ENCODE data around the gene EPM2A.
"Not testable (repeated sequence)": the region's sequence is repeated elsewhere in the genome, so short reads cannot be mapped to it uniquely, and the experiment has no call there.

EPM2A gene

DNA sequence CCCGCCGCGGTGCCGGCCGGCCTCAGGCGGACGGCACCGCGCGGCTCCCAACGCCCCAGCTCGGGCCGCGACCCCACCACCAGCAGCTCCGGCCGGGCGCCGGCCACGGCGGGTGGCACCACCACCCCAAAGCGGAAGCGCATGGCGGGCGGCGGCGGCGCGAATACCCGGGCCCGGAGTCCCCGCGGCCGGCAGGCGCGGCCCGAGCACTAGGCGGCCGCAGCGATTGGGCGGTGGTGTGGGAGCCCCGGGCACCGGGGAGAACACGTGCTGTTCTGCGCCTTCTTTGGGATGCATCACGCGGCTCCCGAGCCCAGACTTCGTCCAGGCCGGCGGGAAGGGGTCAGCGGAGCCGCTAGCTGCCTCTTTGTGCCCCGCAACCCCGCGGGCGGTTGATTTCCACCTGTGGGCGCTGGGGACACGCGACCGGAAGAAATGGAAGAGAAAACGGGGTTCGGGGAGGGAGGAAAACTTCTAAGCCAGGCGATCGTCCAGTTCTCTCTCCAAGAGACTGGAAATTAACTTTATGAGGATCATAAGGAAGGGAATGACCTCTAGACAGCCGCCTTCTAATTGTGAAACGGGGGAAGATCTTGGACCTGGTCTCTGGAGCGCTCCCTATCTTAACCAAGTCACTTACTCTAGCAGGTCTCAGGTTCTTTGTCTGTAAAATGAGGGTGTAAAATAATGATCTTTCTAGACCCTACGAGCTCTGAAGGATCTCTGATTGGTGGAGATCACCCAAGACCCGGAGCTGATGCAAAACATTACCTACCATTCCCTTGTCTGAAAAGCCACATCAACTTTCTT, at the start of gene EPM2A:
Gene EPM2A (minus strand): TSS at position 165 of the 810 bp plus-strand sequence. CDS start 22 bp downstream, at position 143.
- peak; percentile 55 for DNase-seq

GRCh38 chr6:145784683-145785082, 49.4 kb upstream of the EPM2A start:
- DNase-seq: no peak

- DNase-seq: no peak
Observed at GRCh38 chr6:145783796-145784195, 48.5 kb upstream of the EPM2A start.

DNA sequence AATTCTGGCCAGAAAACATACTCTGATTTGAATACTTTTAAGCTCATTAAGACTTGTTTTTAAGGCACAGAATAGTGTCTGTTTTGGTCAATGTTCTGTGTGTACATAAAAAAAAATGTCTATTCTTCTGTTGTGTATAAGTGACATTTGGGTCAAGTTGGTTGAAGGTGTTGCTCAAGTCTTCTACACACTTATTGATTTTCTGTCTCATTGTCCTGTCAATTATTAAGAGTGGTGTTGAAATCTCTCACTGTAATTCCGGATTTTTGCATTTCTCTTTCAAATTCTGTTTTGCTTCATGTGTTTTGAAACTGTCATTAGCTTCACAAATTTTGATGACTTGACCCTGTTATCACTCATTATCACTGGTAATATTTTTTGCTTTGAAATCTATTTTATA, 37.5 kb upstream of the EPM2A start:
- DNase-seq: no peak

GRCh38 chr6:145765449-145765848, 30.1 kb upstream of the EPM2A start:
- no peak for DNase-seq

DNA sequence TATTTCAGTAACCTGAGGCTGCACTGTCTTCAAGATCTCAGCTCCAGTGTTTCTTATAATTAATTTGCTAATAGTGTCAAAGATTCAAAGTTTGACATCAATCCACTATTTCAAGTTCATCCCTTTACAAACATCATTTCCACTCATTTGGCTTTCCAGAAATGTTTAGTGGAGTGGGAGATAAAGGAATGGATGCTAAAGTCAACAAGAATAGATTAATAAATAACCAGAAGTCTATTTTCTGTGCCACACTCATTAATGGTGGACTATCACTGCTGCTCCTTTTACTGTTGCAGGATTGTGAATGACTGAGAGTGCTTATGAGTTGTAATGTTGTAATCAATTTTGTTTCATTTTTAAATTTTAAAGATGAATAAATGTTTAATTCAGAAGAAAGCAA, 28.4 kb upstream of the EPM2A start:
- no peak for DNase-seq

DNA sequence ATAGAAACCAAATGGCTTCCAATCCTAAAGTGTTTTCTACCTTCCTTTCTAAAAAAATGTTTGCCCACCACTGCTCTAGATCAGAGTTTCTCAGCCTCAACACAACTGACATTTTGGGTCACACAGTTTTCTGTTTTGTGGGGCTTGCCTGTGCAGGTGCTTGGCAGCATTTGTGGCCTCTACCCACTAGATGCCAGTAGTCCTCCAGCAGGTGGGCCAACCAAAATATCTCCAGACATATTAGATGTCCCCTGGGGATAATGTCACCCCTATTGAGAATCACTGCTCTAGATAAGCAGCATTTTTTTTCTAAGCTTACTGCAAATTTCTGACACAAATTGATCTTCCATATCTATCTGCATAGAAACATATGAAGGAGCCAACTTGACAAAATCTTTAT, 26.3 kb upstream of the EPM2A start:
- DNase-seq: no peak

- no peak for DNase-seq
Observed at GRCh38 chr6:145758113-145758512, 22.8 kb upstream of the EPM2A start.

DNA sequence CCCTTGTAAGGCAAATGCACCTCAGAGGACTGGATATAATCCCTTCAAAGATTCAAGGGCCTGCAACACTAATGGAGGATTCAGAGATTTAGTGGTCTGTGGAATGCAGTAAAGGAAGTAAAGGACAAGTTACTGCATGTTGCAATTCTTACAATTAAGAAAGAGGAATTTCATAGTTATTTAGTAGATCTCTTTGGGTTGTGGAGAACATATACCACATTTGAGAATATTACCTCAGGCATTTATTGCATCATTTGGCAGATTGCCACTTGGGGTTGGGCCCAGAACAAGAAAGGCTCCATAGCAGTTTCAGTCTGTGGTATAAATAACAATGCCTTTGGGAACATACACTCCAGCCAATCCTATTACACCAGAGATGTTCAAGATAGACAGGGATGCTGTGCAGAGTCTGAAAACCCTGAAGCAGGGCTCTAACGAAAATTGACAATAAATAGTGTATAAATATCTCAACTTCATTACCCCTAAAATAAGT, 20.9 kb upstream of the EPM2A start:
- no peak for DNase-seq

GRCh38 chr6:145755682-145756081, 20.4 kb upstream of the EPM2A start:
- no peak for DNase-seq

GRCh38 chr6:145752638-145753037, 17.3 kb upstream of the EPM2A start:
- DNase-seq: no peak

DNA sequence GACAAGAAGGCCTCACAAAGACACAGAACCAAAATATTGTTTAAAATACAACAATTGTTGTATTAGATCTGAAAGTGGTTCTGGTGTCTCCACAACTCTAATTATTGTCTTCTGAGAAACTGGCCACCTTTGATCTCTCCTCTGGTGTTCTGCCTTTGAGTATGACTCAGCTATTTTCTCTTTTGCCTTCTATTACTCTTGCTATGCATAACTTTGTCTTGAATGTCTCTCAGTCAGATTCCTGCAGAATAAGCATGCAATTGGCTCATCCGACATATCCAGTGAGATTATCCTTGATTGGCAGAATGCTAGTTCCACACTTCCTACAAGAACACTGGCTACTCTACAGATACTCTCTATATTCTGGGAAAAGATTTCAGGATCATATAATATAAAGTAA, 14.3 kb upstream of the EPM2A start:
- no peak for DNase-seq

- DNase-seq: no peak
Observed at GRCh38 chr6:145745861-145746260, 10.5 kb upstream of the EPM2A start.

- DNase-seq: no peak
Observed at GRCh38 chr6:145744619-145745018, 9.3 kb upstream of the EPM2A start.

DNA sequence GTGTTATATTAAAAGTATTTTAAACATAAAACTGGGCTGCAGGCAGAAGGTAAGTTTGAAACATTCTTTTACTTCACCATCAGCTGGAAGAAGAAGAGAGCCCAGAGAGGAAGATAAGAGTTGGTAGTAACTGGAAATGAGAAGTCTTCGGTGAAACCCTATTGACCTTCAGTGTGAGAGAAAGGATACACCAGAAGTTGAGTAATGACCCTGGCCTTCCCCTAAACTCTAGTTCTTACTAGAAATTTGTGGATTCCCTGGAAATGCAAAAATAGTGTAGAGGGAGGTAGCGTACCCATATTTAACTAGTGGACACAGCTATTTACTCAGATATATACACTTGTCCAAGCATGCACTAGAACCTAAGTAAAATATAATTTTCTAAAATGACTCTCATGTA, 8.0 kb upstream of the EPM2A start:
- no peak for DNase-seq

DNA sequence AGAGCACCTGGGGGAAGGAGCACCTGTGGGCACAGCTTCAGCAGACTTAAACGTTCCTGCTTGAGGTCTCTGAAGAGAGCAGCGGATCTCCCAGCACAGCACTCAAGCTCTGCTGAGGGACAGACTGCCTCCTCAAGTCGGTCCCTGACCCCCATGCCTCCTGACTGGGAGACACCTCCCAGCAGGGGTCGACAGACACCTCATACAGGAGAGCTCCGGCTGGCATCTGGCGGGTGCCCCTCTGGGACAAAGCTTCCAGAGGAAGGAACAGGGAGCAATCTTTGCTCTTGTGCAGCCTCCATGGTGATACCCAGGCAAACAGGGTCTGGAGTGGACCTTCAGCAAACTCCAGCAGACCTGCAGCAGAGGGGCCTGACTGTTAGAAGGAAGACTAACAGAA, 7.2 kb upstream of the EPM2A start:
- not testable (repeated sequence) for DNase-seq

DNA sequence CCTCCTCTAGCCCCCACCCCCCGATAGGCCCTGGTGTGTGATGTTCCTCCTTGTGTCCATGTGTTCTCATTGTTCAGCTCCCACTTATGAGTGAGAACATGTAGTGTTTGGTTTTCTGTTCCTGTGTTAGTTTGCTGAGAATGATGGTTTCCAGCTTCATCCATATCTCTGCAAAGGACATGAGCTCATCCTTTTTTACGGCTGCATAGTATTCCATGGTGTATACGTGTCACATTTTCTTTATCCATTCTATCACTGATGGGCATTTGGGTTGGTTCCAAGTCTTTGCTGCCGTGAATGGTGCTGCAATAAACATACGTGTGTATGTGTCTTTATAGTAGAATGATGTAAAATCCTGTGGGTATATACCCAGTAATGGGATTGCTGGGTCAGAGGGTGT, 4.4 kb upstream of the EPM2A start:
- DNase-seq: not testable (repeated sequence)

DNA sequence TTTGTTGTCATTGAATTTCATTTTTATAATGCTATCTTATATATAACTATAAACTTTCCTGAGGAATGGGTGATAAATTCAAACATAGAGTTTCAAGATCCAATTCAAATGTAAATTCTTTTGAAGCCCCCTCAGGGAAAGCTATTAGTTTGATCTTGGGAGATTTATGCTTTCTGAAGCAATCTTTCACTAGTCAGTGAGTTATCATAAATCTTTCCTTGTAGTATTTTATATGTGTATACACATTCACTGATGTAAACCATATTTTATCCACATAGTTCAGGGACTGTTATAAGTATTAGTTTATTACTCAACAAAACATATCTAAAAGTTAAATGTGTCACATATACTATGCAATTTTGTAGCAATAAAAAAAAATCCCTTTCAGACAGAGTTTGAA, 2.9 kb upstream of the EPM2A start:
- no peak for DNase-seq

DNA sequence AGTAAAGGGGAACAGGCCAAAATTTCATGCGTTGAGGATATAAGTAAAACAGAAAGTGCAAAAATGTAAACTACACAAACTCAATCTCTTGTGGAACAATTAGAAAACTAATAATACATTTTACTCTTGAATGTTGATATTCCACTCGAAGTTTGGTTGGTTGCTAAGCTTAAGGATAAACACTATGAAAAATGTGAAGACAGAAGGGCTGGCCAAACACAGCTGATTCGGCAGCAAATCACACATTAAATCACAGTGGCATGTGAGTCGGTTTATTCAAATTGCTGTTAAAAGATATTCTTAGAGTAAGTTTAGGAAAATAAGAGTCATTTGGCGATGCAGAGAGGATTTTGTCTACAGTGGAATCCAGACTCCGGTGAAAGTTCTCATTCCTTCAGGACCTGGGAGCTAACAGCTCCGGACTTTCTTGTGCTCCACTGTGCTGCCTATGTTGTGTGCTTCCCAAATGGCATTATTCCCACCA, 1.4 kb upstream of the EPM2A start:
- no peak for DNase-seq

DNA sequence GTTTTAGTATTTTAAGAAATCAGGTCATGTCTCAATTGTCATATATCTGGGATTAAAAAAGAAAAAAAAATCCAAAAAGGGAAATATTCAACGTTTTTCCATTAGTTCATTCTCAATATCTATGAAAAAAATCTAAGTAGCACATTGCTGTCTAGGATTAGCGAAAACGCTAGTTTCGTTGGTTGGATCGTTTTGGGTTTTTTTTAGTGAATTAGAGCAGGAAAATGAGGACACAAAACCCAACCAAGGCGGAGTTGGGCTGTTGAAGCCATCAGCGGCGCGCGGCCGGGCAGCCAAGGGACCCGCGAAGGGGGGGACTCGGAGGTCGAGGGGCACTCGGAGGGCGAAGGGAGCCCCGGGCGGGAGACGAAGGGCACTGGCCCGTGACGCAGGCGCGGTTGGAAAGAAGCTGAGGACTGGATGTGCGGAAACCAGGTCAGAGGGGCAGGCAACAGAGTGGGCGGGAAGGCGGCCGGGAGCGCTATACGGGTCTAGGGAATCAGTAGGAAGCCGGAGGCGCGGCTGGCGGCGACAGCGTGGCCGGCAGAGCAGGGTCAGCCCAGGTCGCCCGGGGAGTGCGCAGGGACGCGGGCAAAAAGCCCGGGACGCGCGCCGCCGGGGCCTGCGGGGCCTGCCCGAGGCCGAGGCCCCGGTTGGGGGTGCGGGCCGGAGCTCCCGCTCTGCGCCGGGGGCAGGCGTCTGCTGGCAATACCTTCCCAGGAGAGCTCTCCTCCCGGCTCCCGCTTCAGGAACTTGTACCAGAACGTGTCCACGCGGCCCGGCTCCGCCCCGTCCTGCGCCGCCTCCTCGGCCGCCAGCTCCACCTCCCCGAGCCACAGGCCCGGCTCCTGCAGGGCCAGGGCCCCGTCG, 599 bp downstream of the EPM2A start:
- peak; percentile 74 for DNase-seq

DNA sequence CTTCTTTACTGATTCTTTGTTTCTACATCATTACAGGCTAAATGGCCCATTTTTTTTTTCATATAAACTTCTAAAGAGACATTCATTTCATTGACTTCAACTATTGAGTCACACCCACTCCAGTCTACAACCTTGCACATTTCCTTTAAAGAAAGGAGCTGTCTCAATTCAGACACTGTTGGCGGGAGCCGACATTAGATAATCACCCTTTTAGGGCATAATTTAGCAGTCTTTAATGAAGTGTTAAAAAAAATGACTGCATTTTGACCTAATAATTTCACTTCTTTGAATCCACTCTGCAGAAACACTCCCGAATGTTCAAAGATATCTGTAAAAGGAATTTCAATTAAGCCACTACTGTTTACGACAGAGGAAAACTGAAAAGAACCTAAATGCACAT, 1.5 kb downstream of the EPM2A start:
- no peak for DNase-seq

- DNase-seq: no peak
Observed at GRCh38 chr6:145733207-145733606, 2.1 kb downstream of the EPM2A start.

- peak; percentile 24 for DNase-seq
Observed at GRCh38 chr6:145731447-145731846, 3.9 kb downstream of the EPM2A start.

GRCh38 chr6:145729887-145730286, 5.4 kb downstream of the EPM2A start:
- no peak for DNase-seq

Measured in stimulated activated CD4-positive, alpha-beta T cell treated with anti-CD3 and anti-CD28 coated beads, Interleukin-4, amount 100 ng/mL, for 24 hours (primary cell).